Activated naive CD8-positive, alpha-beta T cell treated with anti-CD3 and anti-CD28 coated beads for 36 hours (primary cell): ENCODE measurements around the gene HS6ST3. TPM values are rescaled to one million over a fixed set of nuclear protein-coding genes. Genes with fewer than 3 reads are reported as not detected.

Experiments
- DNase-seq: peaks from one replicate; pipeline ENCODE4 v3.0.0; 2021
- H3K27ac Mint-ChIP-seq: one replicate; pipeline ENCODE4 v1.8.0; 2022; ENCODE audit warnings: mild to moderate bottlenecking, moderate library complexity, mixed read lengths
- H3K27me3 Mint-ChIP-seq: one replicate; pipeline ENCODE4 v1.8.0; 2022; ENCODE audit warnings: mild to moderate bottlenecking, mixed read lengths
- H3K36me3 Mint-ChIP-seq: one replicate; pipeline ENCODE4 v1.8.0; 2021; ENCODE audit warnings: mild to moderate bottlenecking, mixed read lengths
- H3K4me1 Mint-ChIP-seq: one replicate; pipeline ENCODE4 v1.8.0; 2021; ENCODE audit warnings: mixed read lengths
- H3K4me3 Mint-ChIP-seq: one replicate; pipeline ENCODE4 v1.8.0; 2022; ENCODE audit warnings: mild to moderate bottlenecking, moderate library complexity, mixed read lengths
- H3K9me3 Mint-ChIP-seq: one replicate; pipeline ENCODE4 v1.8.0; 2022; ENCODE audit warnings: mixed read lengths
- total RNA-seq, 2 experiments: library from RNA; stranded (reverse); gene quantifications; one replicate each; pipeline ENCODE4 v1.2.3, GENCODE V29; 2021

The HS6ST3 gene
- total RNA-seq, 2 experiments from 2014 or later, result not detected

DNA sequence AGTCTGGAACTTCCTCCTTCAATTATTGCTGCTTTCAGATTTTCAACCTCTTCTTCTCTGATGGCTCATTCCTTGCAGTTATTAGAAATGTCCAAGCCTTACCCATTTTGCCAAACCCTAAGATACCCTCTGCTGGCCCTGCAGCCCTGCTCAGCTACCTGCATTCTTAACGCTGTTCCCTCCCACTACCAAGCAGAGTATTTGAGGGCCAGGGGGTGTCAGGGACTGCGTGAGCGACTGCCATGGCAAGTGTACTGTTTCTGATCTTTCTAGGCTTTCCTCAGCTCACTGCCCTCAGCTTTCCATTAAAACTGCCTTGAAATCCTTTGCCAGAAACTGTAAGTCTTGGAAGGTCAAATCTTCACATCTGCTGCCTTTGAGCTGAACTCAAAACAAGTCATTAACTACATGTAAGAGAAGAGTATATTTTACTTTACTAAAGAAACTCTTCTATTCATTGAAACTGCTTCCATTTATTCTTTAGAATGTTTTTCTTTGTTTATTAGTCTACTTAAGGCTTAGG lies 41.0 kb downstream of the HS6ST3 start:
- no peak for DNase-seq
- Mint-ChIP-seq H3K36me3 (no peaks in the 10 kb centered on the region), H3K27ac (no peak overlapping the region), H3K27me3 (no peaks in the 10 kb centered on the region), H3K4me1 (no peaks in the 10 kb centered on the region), H3K4me3 (no peak overlapping the region), H3K9me3 (peaks cover 3% of the 10 kb centered on the region)

GRCh38 chr13:96141032-96141431 lies 51.1 kb downstream of the HS6ST3 start:
- Mint-ChIP-seq H3K27ac (no peak overlapping the region), H3K27me3 (no peaks in the 10 kb centered on the region), H3K4me3 (no peak overlapping the region), H3K9me3 (no peaks in the 10 kb centered on the region), H3K4me1 (no peaks in the 10 kb centered on the region), H3K36me3 (no peaks in the 10 kb centered on the region)
- no peak for DNase-seq

DNA sequence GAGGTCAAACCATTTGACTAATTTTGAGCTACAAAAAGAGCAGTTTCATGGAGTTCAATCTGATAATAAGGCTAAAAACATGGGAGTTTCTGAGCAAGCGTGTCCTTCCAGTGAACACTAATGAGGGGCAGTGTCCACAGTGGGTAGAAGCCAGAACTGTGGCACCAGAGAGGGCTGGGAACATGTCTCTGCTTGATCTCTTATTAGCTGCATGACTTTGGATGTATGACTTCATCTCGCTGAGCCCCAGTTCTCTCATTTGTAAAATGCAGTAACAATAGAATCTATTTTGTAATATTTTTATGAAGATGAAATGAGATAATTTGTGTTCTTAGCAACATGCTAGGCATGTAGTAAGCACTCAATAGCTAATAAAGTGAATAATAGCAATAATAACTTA lies 69.8 kb downstream of the HS6ST3 start:
- Mint-ChIP-seq H3K36me3 (no peaks in the 10 kb centered on the region), H3K27ac (no peak overlapping the region)

DNA sequence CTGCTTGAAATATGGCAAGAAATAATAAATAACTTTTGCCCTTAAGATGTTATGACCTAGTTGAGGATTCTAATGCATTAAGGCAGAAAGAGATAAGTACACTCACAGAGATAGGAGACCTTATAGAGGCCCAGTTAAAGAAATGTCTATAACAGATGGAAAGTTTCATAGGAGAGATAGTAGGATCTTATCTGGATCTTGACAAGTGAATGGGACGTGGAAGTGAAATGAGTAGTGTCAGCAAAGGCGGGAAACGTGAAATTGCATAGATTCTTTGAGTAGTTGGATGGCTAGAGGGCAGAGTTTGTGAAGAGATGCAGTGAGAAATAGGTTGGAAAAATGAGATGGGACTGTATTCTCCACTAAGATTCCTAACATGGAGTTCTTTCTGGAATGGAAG lies 71.2 kb downstream of the HS6ST3 start:
- DNase-seq, result no peak
- Mint-ChIP-seq H3K27me3 (peaks cover 6% of the 10 kb centered on the region), H3K4me1 (no peaks in the 10 kb centered on the region), H3K27ac (no peak overlapping the region), H3K9me3 (no peaks in the 10 kb centered on the region), H3K4me3 (no peak overlapping the region), H3K36me3 (no peaks in the 10 kb centered on the region)

More for the DNA sequence above, 69.8 kb downstream of the HS6ST3 start:
- no peak for DNase-seq
- Mint-ChIP-seq H3K9me3 (no peaks in the 10 kb centered on the region), H3K4me3 (no peak overlapping the region), H3K27me3 (no peaks in the 10 kb centered on the region), H3K4me1 (no peaks in the 10 kb centered on the region)

DNA sequence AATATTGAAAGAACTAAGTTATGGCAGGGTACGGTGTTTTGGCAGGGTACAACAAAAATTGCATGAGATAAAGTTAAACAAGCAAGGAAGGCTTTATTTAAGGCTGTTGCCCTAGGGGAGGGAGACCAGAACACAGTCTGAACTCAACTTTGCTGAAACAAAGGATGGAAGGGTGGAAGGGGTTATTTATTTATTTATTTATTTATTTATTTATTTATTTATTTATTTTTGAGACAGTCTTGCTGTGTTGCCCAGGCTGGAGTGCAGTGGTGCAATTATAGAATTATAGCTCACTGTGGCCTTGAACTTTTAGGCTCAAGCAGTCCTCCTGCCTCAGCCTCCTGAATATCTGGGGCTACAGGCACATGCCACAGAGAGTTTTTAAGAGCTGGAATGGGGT lies 75.9 kb downstream of the HS6ST3 start:
- no peaks in the 10 kb centered on the region for H3K36me3 Mint-ChIP-seq
- no peaks in the 10 kb centered on the region for H3K9me3 Mint-ChIP-seq
- H3K27ac Mint-ChIP-seq, result no peak overlapping the region
- no peak overlapping the region for H3K4me3 Mint-ChIP-seq
- no peaks in the 10 kb centered on the region for H3K4me1 Mint-ChIP-seq
- DNase-seq, result no peak
- H3K27me3 Mint-ChIP-seq, result peaks cover 6% of the 10 kb centered on the region

DNA sequence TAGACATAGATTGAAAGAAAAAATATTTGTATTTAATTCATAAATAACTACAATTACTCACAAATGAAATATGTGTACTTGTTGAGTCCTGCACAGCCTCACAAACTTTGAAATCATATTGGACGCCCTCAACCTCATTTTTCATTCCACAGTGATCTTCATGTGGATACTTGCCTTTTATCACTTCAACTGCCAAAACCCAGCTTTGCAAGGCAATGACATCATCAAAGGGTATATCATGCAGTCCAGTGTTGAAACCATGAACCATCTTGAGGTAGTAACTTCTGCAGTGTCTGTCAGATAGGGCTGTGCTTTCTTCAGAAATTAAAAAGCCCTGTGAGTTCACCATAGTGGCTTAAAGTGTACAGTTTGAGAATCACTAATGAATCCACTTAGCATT lies 82.2 kb downstream of the HS6ST3 start:
- no peak for DNase-seq
- H3K4me3 Mint-ChIP-seq, result no peak overlapping the region
- H3K27me3 Mint-ChIP-seq, result no peaks in the 10 kb centered on the region
- H3K27ac Mint-ChIP-seq, result no peak overlapping the region
- H3K9me3 Mint-ChIP-seq, result no peaks in the 10 kb centered on the region
- H3K36me3 Mint-ChIP-seq, result no peaks in the 10 kb centered on the region
- H3K4me1 Mint-ChIP-seq, result no peaks in the 10 kb centered on the region

GRCh38 chr13:96178759-96179158 lies 88.9 kb downstream of the HS6ST3 start:
- peaks cover 2% of the 10 kb centered on the region for H3K9me3 Mint-ChIP-seq
- no peaks in the 10 kb centered on the region for H3K36me3 Mint-ChIP-seq
- DNase-seq, result no peak
- H3K27me3 Mint-ChIP-seq, result no peaks in the 10 kb centered on the region
- no peaks in the 10 kb centered on the region for H3K4me1 Mint-ChIP-seq
- no peak overlapping the region for H3K27ac Mint-ChIP-seq
- H3K4me3 Mint-ChIP-seq, result no peak overlapping the region

- Mint-ChIP-seq H3K4me1 (no peaks in the 10 kb centered on the region), H3K9me3 (peaks cover 2% of the 10 kb centered on the region), H3K4me3 (no peak overlapping the region), H3K36me3 (no peaks in the 10 kb centered on the region), H3K27ac (no peak overlapping the region), H3K27me3 (no peaks in the 10 kb centered on the region)
- DNase-seq, result no peak
Measured at GRCh38 chr13:96179309-96179708, 89.4 kb downstream of the HS6ST3 start.

GRCh38 chr13:96181911-96182310 lies 92.0 kb downstream of the HS6ST3 start:
- H3K27me3 Mint-ChIP-seq, result no peaks in the 10 kb centered on the region
- H3K27ac Mint-ChIP-seq, result no peak overlapping the region
- H3K4me3 Mint-ChIP-seq, result no peak overlapping the region
- no peaks in the 10 kb centered on the region for H3K36me3 Mint-ChIP-seq
- peaks cover 2% of the 10 kb centered on the region for H3K9me3 Mint-ChIP-seq
- no peak for DNase-seq
- no peaks in the 10 kb centered on the region for H3K4me1 Mint-ChIP-seq

GRCh38 chr13:96185818-96186217 lies 95.9 kb downstream of the HS6ST3 start:
- Mint-ChIP-seq H3K4me1 (no peaks in the 10 kb centered on the region), H3K27me3 (no peaks in the 10 kb centered on the region), H3K36me3 (no peaks in the 10 kb centered on the region), H3K27ac (no peak overlapping the region), H3K9me3 (no peaks in the 10 kb centered on the region), H3K4me3 (no peak overlapping the region)
- no peak for DNase-seq

- Mint-ChIP-seq H3K4me1 (no peaks in the 10 kb centered on the region), H3K9me3 (no peaks in the 10 kb centered on the region), H3K27me3 (no peaks in the 10 kb centered on the region), H3K27ac (no peak overlapping the region), H3K4me3 (no peak overlapping the region), H3K36me3 (no peaks in the 10 kb centered on the region)
- DNase-seq, result no peak
Measured at GRCh38 chr13:96191367-96191766, 101.5 kb downstream of the HS6ST3 start.

- no peaks in the 10 kb centered on the region for H3K9me3 Mint-ChIP-seq
- H3K4me1 Mint-ChIP-seq, result no peaks in the 10 kb centered on the region
- no peak for DNase-seq
- H3K27ac Mint-ChIP-seq, result no peak overlapping the region
- no peaks in the 10 kb centered on the region for H3K27me3 Mint-ChIP-seq
- H3K4me3 Mint-ChIP-seq, result no peak overlapping the region
- no peaks in the 10 kb centered on the region for H3K36me3 Mint-ChIP-seq
Measured at GRCh38 chr13:96193728-96194310, 103.9 kb downstream of the HS6ST3 start.

GRCh38 chr13:96198038-96198437 lies 108.1 kb downstream of the HS6ST3 start:
- Mint-ChIP-seq H3K4me1 (no peaks in the 10 kb centered on the region), H3K27ac (no peak overlapping the region), H3K9me3 (no peaks in the 10 kb centered on the region), H3K27me3 (no peaks in the 10 kb centered on the region), H3K4me3 (no peak overlapping the region), H3K36me3 (no peaks in the 10 kb centered on the region)
- DNase-seq, result no peak

GRCh38 chr13:96199315-96199714 lies 109.4 kb downstream of the HS6ST3 start:
- H3K36me3 Mint-ChIP-seq, result no peaks in the 10 kb centered on the region
- H3K4me3 Mint-ChIP-seq, result no peak overlapping the region
- no peaks in the 10 kb centered on the region for H3K4me1 Mint-ChIP-seq
- no peak for DNase-seq
- no peaks in the 10 kb centered on the region for H3K27me3 Mint-ChIP-seq
- no peak overlapping the region for H3K27ac Mint-ChIP-seq
- H3K9me3 Mint-ChIP-seq, result no peaks in the 10 kb centered on the region

DNA sequence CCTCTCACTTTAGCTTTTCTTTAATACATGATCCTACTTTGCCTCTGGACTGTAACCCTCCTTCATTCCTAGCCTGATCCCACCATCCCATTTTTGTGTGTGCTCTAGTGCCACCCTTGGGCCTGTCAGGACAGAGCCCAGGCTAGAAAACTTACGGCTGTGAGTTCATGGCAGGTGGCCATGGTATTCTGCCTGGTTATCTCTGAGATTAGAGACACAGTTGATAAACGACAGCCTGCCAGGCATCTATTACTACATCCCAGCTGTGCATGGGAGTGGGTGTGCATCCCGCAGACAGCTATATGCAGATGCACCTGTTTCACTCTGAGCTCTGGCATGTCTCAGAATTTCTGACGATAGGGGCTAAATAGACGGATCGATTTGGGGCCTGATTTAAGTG lies 110.9 kb downstream of the HS6ST3 start:
- Mint-ChIP-seq H3K4me3 (no peak overlapping the region), H3K9me3 (no peaks in the 10 kb centered on the region), H3K27ac (no peak overlapping the region), H3K27me3 (no peaks in the 10 kb centered on the region), H3K36me3 (no peaks in the 10 kb centered on the region), H3K4me1 (no peaks in the 10 kb centered on the region)
- no peak for DNase-seq

- DNase-seq, result no peak
- no peak overlapping the region for H3K27ac Mint-ChIP-seq
- no peaks in the 10 kb centered on the region for H3K36me3 Mint-ChIP-seq
- peaks cover 3% of the 10 kb centered on the region for H3K9me3 Mint-ChIP-seq
- H3K27me3 Mint-ChIP-seq, result no peaks in the 10 kb centered on the region
- no peak overlapping the region for H3K4me3 Mint-ChIP-seq
- no peaks in the 10 kb centered on the region for H3K4me1 Mint-ChIP-seq
Measured at GRCh38 chr13:96202315-96202714, 112.4 kb downstream of the HS6ST3 start.
